Measurements from ENCODE around the gene GAGE12E. TPM values are rescaled to one million over a fixed set of nuclear protein-coding genes. Genes with fewer than 3 reads are reported as not detected.
"Not testable (repeated sequence)": the region's sequence is repeated elsewhere in the genome, so short reads cannot be mapped to it uniquely, and the experiment has no call there.

Gene GAGE12E
- polyA plus RNA-seq, 1 donor from 2014 or later: not detected

- not testable (repeated sequence) for H2AFZ ChIP-seq (ENCODE audit: low read depth, low read length); H3K36me3 ChIP-seq (ENCODE audit: insufficient read depth, low read length); H3K9me2 ChIP-seq (ENCODE audit: insufficient read depth, low read length); H3K4me3 ChIP-seq (ENCODE audit: low read length); H3K27ac ChIP-seq (ENCODE audit: low read length); H3K79me2 ChIP-seq (replicated peaks; ENCODE audit: insufficient read depth, low read length); H3K9me3 ChIP-seq (ENCODE audit: low read length); H3K9ac ChIP-seq (ENCODE audit: low read length); H3F3A ChIP-seq (ENCODE audit: insufficient read depth, low read length, poor library complexity, severe bottlenecking); H3K27me3 ChIP-seq (ENCODE audit: insufficient read depth, low read depth, low read length); H3K4me2 ChIP-seq (ENCODE audit: low read length); H4K20me1 ChIP-seq (ENCODE audit: insufficient read depth)
These were observed 38.1 kb downstream of the GAGE12E start, which contains the start of gene GAGE2A for GRCh38 chrX:49589196-49589595. Gene GAGE2A (plus strand): TSS chrX:49589496. CDS start chrX:49590651, 1,155 bp downstream.

DNA sequence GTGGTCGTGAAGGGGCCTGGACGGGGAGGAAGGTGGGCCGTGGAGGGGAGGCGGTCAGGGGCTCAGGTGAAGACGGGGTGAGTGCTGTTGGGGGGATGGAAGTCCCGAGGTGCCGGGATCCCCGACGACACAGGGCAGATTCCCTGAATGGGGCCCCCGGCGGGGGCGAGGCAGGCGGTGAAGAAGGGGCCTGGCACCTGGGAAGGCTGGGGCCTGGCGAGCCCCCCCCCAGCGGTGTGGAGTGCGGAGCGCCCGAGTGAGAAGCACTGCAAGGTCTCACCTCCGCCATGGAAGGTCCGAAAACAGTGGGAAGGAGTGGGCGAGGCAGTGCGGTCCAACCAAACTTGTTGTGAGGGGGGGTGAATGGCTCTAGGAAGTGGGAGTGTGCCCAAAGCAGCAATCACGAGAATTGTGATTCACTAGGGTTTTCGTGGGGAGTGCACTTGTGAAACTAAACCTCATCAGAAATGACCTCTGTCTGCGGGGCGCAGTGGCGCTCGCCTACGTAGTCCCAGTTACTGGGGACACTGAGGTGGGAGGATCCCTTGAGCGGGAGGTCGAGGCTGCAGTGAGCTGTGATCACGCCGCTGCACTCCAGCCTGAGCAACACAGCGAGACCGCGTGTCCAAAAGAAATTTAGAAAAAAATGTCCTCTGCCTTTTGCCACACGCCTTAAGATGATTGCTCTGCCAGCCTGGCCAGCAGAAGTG lies 38.8 kb downstream of the GAGE12E start:
- not testable (repeated sequence) for H3K4me2 ChIP-seq (ENCODE audit: low read length); H3K9ac ChIP-seq (ENCODE audit: low read length); H4K20me1 ChIP-seq (ENCODE audit: insufficient read depth); H3K27me3 ChIP-seq (ENCODE audit: insufficient read depth, low read depth, low read length); H3K9me3 ChIP-seq (ENCODE audit: low read length); H3K36me3 ChIP-seq (ENCODE audit: insufficient read depth, low read length); H3K27ac ChIP-seq (ENCODE audit: low read length); H2AFZ ChIP-seq (ENCODE audit: low read depth, low read length); H3K9me2 ChIP-seq (ENCODE audit: insufficient read depth, low read length); H3K4me3 ChIP-seq (ENCODE audit: low read length); H3K79me2 ChIP-seq (replicated peaks; ENCODE audit: insufficient read depth, low read length); H3F3A ChIP-seq (ENCODE audit: insufficient read depth, low read length, poor library complexity, severe bottlenecking)

- not testable (repeated sequence) for H3K27me3 ChIP-seq (ENCODE audit: insufficient read depth, low read depth, low read length); H3K27ac ChIP-seq (ENCODE audit: low read length); H3K9ac ChIP-seq (ENCODE audit: low read length); H3K36me3 ChIP-seq (ENCODE audit: insufficient read depth, low read length); H3K4me3 ChIP-seq (ENCODE audit: low read length); H3K79me2 ChIP-seq (replicated peaks; ENCODE audit: insufficient read depth, low read length); H3K9me3 ChIP-seq (ENCODE audit: low read length); H3K4me2 ChIP-seq (ENCODE audit: low read length); H3K9me2 ChIP-seq (ENCODE audit: insufficient read depth, low read length); H3F3A ChIP-seq (ENCODE audit: insufficient read depth, low read length, poor library complexity, severe bottlenecking); H4K20me1 ChIP-seq (ENCODE audit: insufficient read depth); H2AFZ ChIP-seq (ENCODE audit: low read depth, low read length)
These were observed 39.4 kb downstream of the GAGE12E start for GRCh38 chrX:49590488-49590887.

DNA sequence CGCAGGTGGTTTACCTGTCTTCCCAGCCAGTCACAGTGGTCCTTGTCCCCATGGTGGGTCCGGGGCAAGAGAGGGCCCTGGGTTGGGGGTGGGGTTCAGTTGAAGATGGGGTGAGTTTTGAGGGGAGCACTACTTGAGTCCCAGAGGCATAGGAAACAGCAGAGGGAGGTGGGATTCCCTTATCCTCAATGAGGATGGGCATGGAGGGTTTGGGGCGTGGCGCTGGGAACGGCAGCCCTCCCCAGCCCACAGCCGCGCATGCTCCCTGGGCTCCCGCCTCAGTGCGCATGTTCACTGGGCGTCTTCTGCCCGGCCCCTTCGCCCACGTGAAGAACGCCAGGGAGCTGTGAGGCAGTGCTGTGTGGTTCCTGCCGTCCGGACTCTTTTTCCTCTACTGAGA lies 47.6 kb downstream of the GAGE12E start, which contains the start of gene GAGE1:
GAGE1 (plus strand) TSS at position 301 of the 400 bp plus-strand sequence. CDS start 1,155 bp downstream, outside the sequence.
- H3K79me2 ChIP-seq (replicated peaks; ENCODE audit: insufficient read depth, low read length); H3K4me3 ChIP-seq (ENCODE audit: low read length); H3K9me2 ChIP-seq (ENCODE audit: insufficient read depth, low read length); H3F3A ChIP-seq (ENCODE audit: insufficient read depth, low read length, poor library complexity, severe bottlenecking); H3K4me2 ChIP-seq (ENCODE audit: low read length); H3K9me3 ChIP-seq (ENCODE audit: low read length); H3K27me3 ChIP-seq (ENCODE audit: insufficient read depth, low read depth, low read length); H4K20me1 ChIP-seq (ENCODE audit: insufficient read depth); H3K27ac ChIP-seq (ENCODE audit: low read length); H2AFZ ChIP-seq (ENCODE audit: low read depth, low read length); H3K9ac ChIP-seq (ENCODE audit: low read length); H3K36me3 ChIP-seq (ENCODE audit: insufficient read depth, low read length): not testable (repeated sequence)

Small RNAs within 50 kb of the gene (small RNA-seq; reads per million reads assigned to genes)
- gene GAGE12B: 0 reads per million in 3 experiments

Other genes starting within 250 kb of the GAGE12E start
- gene GAGE10, start 247.6 kb upstream of the GAGE12E start, polyA plus RNA-seq: not detected in 2 replicates
- gene GAGE12J, start 229.3 kb upstream of the GAGE12E start, polyA plus RNA-seq: not detected in 2 replicates
- gene GAGE13, start 219.7 kb upstream of the GAGE12E start, polyA plus RNA-seq: not detected in 2 replicates
- not detected in 2 replicates for gene GAGE12C, start 19.1 kb upstream of the GAGE12E start, polyA plus RNA-seq
- gene GAGE12D, start 9.6 kb upstream of the GAGE12E start, polyA plus RNA-seq: not detected in 2 replicates
- not detected in 2 replicates for gene GAGE12F, start 9.6 kb downstream of the GAGE12E start, polyA plus RNA-seq
- gene GAGE12G, start 19.1 kb downstream of the GAGE12E start, polyA plus RNA-seq: not detected in 2 replicates
- gene GAGE12H, start 28.7 kb downstream of the GAGE12E start, polyA plus RNA-seq: not detected in 2 replicates
- gene GAGE2A, start 38.2 kb downstream of the GAGE12E start, polyA plus RNA-seq: not detected in 2 replicates
- not detected in 2 replicates for gene GAGE1, start 47.7 kb downstream of the GAGE12E start, polyA plus RNA-seq
- not detected in 2 replicates for gene PAGE1, start 144.7 kb downstream of the GAGE12E start, polyA plus RNA-seq